ENCODE measurements around the gene GALT. TPM values are rescaled to one million over a fixed set of nuclear protein-coding genes. Genes with fewer than 3 reads are reported as not detected.

GALT gene
- total RNA-seq, 1 donor from 2014 or later: 34.4 TPM

- TF ChIP-seq CTCF (IDR thresholded peaks at IDR 0.05; ENCODE audit: insufficient read depth, low read length, poor library complexity, severe bottlenecking): no peak
- no peak for DNase-seq (ENCODE audit: low read depth)
- H3K36me3 ChIP-seq (ENCODE audit: control insufficient read depth, insufficient read depth, low read length): no peaks in the 10 kb centered on the region
Measured at GRCh38 chr9:34689116-34689470, 42.6 kb downstream of the GALT start.

GRCh38 chr9:34689512-34689911 is 43.0 kb downstream of the GALT start:
- Histone ChIP-seq H3K36me3 (ENCODE audit: control insufficient read depth, insufficient read depth, low read length) (no peaks in the 10 kb centered on the region), H3K4me3 (ENCODE audit: low read depth, low read length) (no peak overlapping the region), H3K27me3 (ENCODE audit: control insufficient read depth, insufficient read depth, low read length) (peaks cover 10% of the 10 kb centered on the region)
- no peak for TF ChIP-seq CTCF (IDR thresholded peaks at IDR 0.05; ENCODE audit: insufficient read depth, low read length, poor library complexity, severe bottlenecking)
- DNase-seq (ENCODE audit: low read depth): no peak

More at GRCh38 chr9:34689116-34689470, 42.6 kb downstream of the GALT start:
- Histone ChIP-seq H3K27me3 (ENCODE audit: control insufficient read depth, insufficient read depth, low read length) (peaks cover 10% of the 10 kb centered on the region), H3K4me3 (ENCODE audit: low read depth, low read length) (no peak overlapping the region)

- H3K4me3 ChIP-seq (ENCODE audit: low read depth, low read length): no peak within 1 kb of the TSS
- no peaks in the 10 kb centered on the region for H3K36me3 ChIP-seq (ENCODE audit: control insufficient read depth, insufficient read depth, low read length)
- H3K27me3 ChIP-seq (ENCODE audit: control insufficient read depth, insufficient read depth, low read length): peaks cover 10% of the 10 kb centered on the region
- TF ChIP-seq CTCF (IDR thresholded peaks at IDR 0.05; ENCODE audit: insufficient read depth, low read length, poor library complexity, severe bottlenecking): no peak
- DNase-seq (ENCODE audit: low read depth): no peak
Measured at GRCh38 chr9:34690983-34691935, 44.8 kb downstream of the GALT start, which contains the start of gene CCL19. CCL19 (minus strand) TSS chr9:34691276; CDS start chr9:34691139, 137 bp downstream.

- DNase-seq (ENCODE audit: low read depth): no peak
Measured at GRCh38 chr9:34691936-34692315, 45.5 kb downstream of the GALT start.

GRCh38 chr9:34693560-34693959 is 47.1 kb downstream of the GALT start:
- no peak for DNase-seq (ENCODE audit: low read depth)
- Histone ChIP-seq H3K4me3 (ENCODE audit: low read depth, low read length) (no peak overlapping the region), H3K27me3 (ENCODE audit: control insufficient read depth, insufficient read depth, low read length) (peaks cover 10% of the 10 kb centered on the region), H3K36me3 (ENCODE audit: control insufficient read depth, insufficient read depth, low read length) (no peaks in the 10 kb centered on the region)
- no peak for TF ChIP-seq CTCF (IDR thresholded peaks at IDR 0.05; ENCODE audit: insufficient read depth, low read length, poor library complexity, severe bottlenecking)

More at GRCh38 chr9:34691936-34692315, 45.5 kb downstream of the GALT start:
- no peak for TF ChIP-seq CTCF (IDR thresholded peaks at IDR 0.05; ENCODE audit: insufficient read depth, low read length, poor library complexity, severe bottlenecking)
- Histone ChIP-seq H3K36me3 (ENCODE audit: control insufficient read depth, insufficient read depth, low read length) (no peaks in the 10 kb centered on the region), H3K27me3 (ENCODE audit: control insufficient read depth, insufficient read depth, low read length) (peaks cover 10% of the 10 kb centered on the region), H3K4me3 (ENCODE audit: low read depth, low read length) (no peak overlapping the region)

Data from kidney epithelial cell (primary cell).